ENCODE data around the gene PRR5L.

PRR5L gene

DNA sequence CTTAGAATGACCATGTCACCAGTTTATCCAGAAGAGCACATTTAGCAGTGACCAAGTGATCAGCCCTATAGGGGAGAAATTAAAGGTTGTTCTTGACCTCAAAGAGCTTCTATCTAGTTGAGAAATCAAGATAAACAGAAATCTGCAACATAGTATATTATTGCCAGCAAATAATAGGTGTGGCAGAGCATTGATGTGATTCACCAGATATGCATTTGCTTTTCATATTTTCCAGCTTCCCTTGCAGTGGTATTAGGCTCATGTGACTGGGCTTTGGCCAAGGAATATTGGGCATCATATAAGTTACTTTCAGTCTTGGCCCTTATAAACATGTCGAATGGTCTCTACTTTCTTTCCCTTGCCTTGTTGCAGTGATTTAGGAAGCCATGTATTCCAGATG is 41.4 kb upstream of the PRR5L start:
- no peak overlapping the region for H3K4me3 ChIP-seq (replicated peaks in 1 of 2; ENCODE audit: low read depth in 2 of 2, low read length in 2 of 2)
- TF ChIP-seq CTCF (IDR thresholded peaks at IDR 0.05; ENCODE audit: low read depth, low read length): no peak
- peak; percentile 29 to 72 for DNase-seq (ENCODE audit: low read depth in 2 of 2)

GRCh38 chr11:36257351-36257750 is 38.7 kb upstream of the PRR5L start:
- no peak overlapping the region for H3K4me3 ChIP-seq (replicated peaks in 1 of 2; ENCODE audit: low read depth in 2 of 2, low read length in 2 of 2)
- peak; percentile 41 to 60 for DNase-seq (ENCODE audit: low read depth in 2 of 2)
- TF ChIP-seq CTCF (IDR thresholded peaks at IDR 0.05; ENCODE audit: low read depth, low read length): no peak

- H3K4me3 ChIP-seq (replicated peaks in 1 of 2; ENCODE audit: low read depth in 2 of 2, low read length in 2 of 2): no peak overlapping the region
- peak; percentile 88 to 91 for DNase-seq (ENCODE audit: low read depth in 2 of 2)
- TF ChIP-seq CTCF (IDR thresholded peaks at IDR 0.05; ENCODE audit: low read depth, low read length): peak; percentile 83
These were observed 37.2 kb upstream of the PRR5L start for GRCh38 chr11:36258730-36259360.

GRCh38 chr11:36261094-36261493 is 35.0 kb upstream of the PRR5L start:
- no peak overlapping the region for H3K4me3 ChIP-seq (replicated peaks in 1 of 2; ENCODE audit: low read depth in 2 of 2, low read length in 2 of 2)
- no peak for TF ChIP-seq CTCF (IDR thresholded peaks at IDR 0.05; ENCODE audit: low read depth, low read length)
- DNase-seq (ENCODE audit: low read depth in 2 of 2): no peak

GRCh38 chr11:36264011-36264972 is 31.8 kb upstream of the PRR5L start:
- no peak for TF ChIP-seq CTCF (IDR thresholded peaks at IDR 0.05; ENCODE audit: low read depth, low read length)
- DNase-seq (ENCODE audit: low read depth in 2 of 2): no peak
- H3K4me3 ChIP-seq (replicated peaks in 1 of 2; ENCODE audit: low read depth in 2 of 2, low read length in 2 of 2): no peak overlapping the region

- no peak overlapping the region for H3K4me3 ChIP-seq (replicated peaks in 1 of 2; ENCODE audit: low read depth in 2 of 2, low read length in 2 of 2)
- no peak for TF ChIP-seq CTCF (IDR thresholded peaks at IDR 0.05; ENCODE audit: low read depth, low read length)
- DNase-seq (ENCODE audit: low read depth in 2 of 2): no peak
These were observed 31.1 kb upstream of the PRR5L start for GRCh38 chr11:36264973-36265344.

Data from cardiac fibroblast (primary cell).